Activated CD4-positive, alpha-beta T cell treated with anti-CD3 and anti-CD28 coated beads, Interleukin-2, amount 10 ng/mL, durations not matched to agents 24 days and 14 days (primary cell): Measurements from ENCODE around the gene RAP1A. TPM values are rescaled to one million over a fixed set of nuclear protein-coding genes. Genes with fewer than 3 reads are reported as not detected.

Source experiments
- DNase-seq: peaks from one replicate; pipeline ENCODE4 v3.0.0; 2022
- H3K27ac Mint-ChIP-seq: one replicate; pipeline ENCODE4 v1.8.0; 2022; ENCODE audit warnings: mild to moderate bottlenecking, mixed read lengths
- H3K27me3 Mint-ChIP-seq: one replicate; pipeline ENCODE4 v1.8.0; 2022; ENCODE audit warnings: mixed read lengths
- H3K36me3 Mint-ChIP-seq: one replicate; pipeline ENCODE4 v1.8.0; 2022; ENCODE audit warnings: low read depth, mild to moderate bottlenecking, mixed read lengths
- H3K4me1 Mint-ChIP-seq: one replicate; pipeline ENCODE4 v1.8.0; 2021; ENCODE audit warnings: mixed read lengths
- H3K4me3 Mint-ChIP-seq: one replicate; pipeline ENCODE4 v1.8.0; 2022; ENCODE audit warnings: mild to moderate bottlenecking, moderate library complexity, mixed read lengths
- H3K9me3 Mint-ChIP-seq: one replicate; pipeline ENCODE4 v1.8.0; 2021; ENCODE audit warnings: mixed read lengths
- intact Hi-C: fragments of 100-400 bp; cut with micrococcal nuclease; formaldehyde crosslinking; loops from one replicate; pipeline ENCODE4 v1.15.1; 2023
- total RNA-seq: library from RNA; stranded (reverse); gene quantifications from 2 replicates; pipeline ENCODE4 v1.2.3, GENCODE V29; 2022

RAP1A gene
- total RNA-seq, 1 donor from 2014 or later: 306 TPM

GRCh38 chr1:111747947-111748346 is 128.4 kb downstream of the RAP1A start:
- Mint-ChIP-seq H3K36me3 (no peaks in the 10 kb centered on the region), H3K9me3 (no peaks in the 10 kb centered on the region), H3K4me1 (peaks cover 20% of the 10 kb centered on the region), H3K27ac (peak overlapping the region; percentile 2), H3K27me3 (peaks cover 19% of the 10 kb centered on the region), H3K4me3 (no peak overlapping the region)
- DNase-seq: no peak
- intact Hi-C loops: loop anchor here (1.0 kb wide), 3 partner anchors 33 to 267 kb away; no protein-coding TSS in a partner anchor

- no peaks in the 10 kb centered on the region for H3K36me3 Mint-ChIP-seq
- H3K4me1 Mint-ChIP-seq: peaks cover 25% of the 10 kb centered on the region
- no peaks in the 10 kb centered on the region for H3K9me3 Mint-ChIP-seq
- intact Hi-C loops: no loop called here
- DNase-seq: no peak
- no peak overlapping the region for H3K27ac Mint-ChIP-seq
- peaks cover 11% of the 10 kb centered on the region for H3K27me3 Mint-ChIP-seq
- no peak overlapping the region for H3K4me3 Mint-ChIP-seq
Observed at GRCh38 chr1:111749628-111750027, 130.0 kb downstream of the RAP1A start.

GRCh38 chr1:111750856-111751255 is 131.3 kb downstream of the RAP1A start:
- H3K4me3 Mint-ChIP-seq: no peak overlapping the region
- DNase-seq: no peak
- intact Hi-C loops: no loop called here
- H3K4me1 Mint-ChIP-seq: peaks cover 32% of the 10 kb centered on the region
- H3K27ac Mint-ChIP-seq: no peak overlapping the region
- H3K36me3 Mint-ChIP-seq: no peaks in the 10 kb centered on the region
- peaks cover 8% of the 10 kb centered on the region for H3K27me3 Mint-ChIP-seq
- no peaks in the 10 kb centered on the region for H3K9me3 Mint-ChIP-seq

GRCh38 chr1:111751906-111752575 is 132.5 kb downstream of the RAP1A start:
- Mint-ChIP-seq H3K27ac (no peak overlapping the region), H3K9me3 (no peaks in the 10 kb centered on the region), H3K27me3 (peaks cover 8% of the 10 kb centered on the region), H3K4me3 (no peak overlapping the region), H3K4me1 (peaks cover 36% of the 10 kb centered on the region), H3K36me3 (peaks cover 4% of the 10 kb centered on the region)
- intact Hi-C loops: no loop called here
- no peak for DNase-seq

GRCh38 chr1:111754984-111755330 is 135.4 kb downstream of the RAP1A start:
- H3K27me3 Mint-ChIP-seq: peaks cover 8% of the 10 kb centered on the region
- peak; percentile 80 for DNase-seq
- intact Hi-C loops: loop anchor here (1.0 to 5.0 kb wide), 10 partner anchors 16 to 878 kb away; partner anchors contain the start of genes ATP5PB, CEPT1, DENND2D and DRAM2
- peaks cover 17% of the 10 kb centered on the region for H3K36me3 Mint-ChIP-seq
- no peaks in the 10 kb centered on the region for H3K9me3 Mint-ChIP-seq
- H3K4me3 Mint-ChIP-seq: peak overlapping the region; percentile 88
- H3K27ac Mint-ChIP-seq: peak overlapping the region; percentile 92
- peaks cover 38% of the 10 kb centered on the region for H3K4me1 Mint-ChIP-seq

- intact Hi-C loops: loop anchor here (1.0 to 5.0 kb wide), 10 partner anchors 16 to 878 kb away; partner anchors contain the start of genes ATP5PB, CEPT1, DENND2D and DRAM2
- Mint-ChIP-seq H3K4me1 (peaks cover 41% of the 10 kb centered on the region), H3K4me3 (peak within 1 kb of the TSS; percentile 88), H3K36me3 (peaks cover 21% of the 10 kb centered on the region), H3K9me3 (no peaks in the 10 kb centered on the region), H3K27me3 (peaks cover 8% of the 10 kb centered on the region), H3K27ac (peak within 1 kb of the TSS; percentile 92)
- peak; percentile 98 for DNase-seq
Observed at GRCh38 chr1:111755331-111756123, 135.9 kb downstream of the RAP1A start, which contains the start of gene DDX20. Gene DDX20, plus strand, starts transcription at chr1:111755901. Its CDS starts 24 bp downstream, at chr1:111755925.

- intact Hi-C loops: loop anchor here (5.0 kb wide), 5 partner anchors 134 to 879 kb away; partner anchors contain the start of genes CEPT1, DENND2D and DRAM2
- Mint-ChIP-seq H3K9me3 (no peaks in the 10 kb centered on the region), H3K27ac (peak overlapping the region; percentile 92), H3K36me3 (peaks cover 25% of the 10 kb centered on the region), H3K27me3 (peaks cover 4% of the 10 kb centered on the region), H3K4me3 (peak overlapping the region; percentile 88), H3K4me1 (peaks cover 41% of the 10 kb centered on the region)
- no peak for DNase-seq
Observed at GRCh38 chr1:111756124-111756513, 136.5 kb downstream of the RAP1A start.

GRCh38 chr1:111758373-111758772 is 138.8 kb downstream of the RAP1A start:
- H3K27me3 Mint-ChIP-seq: no peaks in the 10 kb centered on the region
- peaks cover 33% of the 10 kb centered on the region for H3K4me1 Mint-ChIP-seq
- H3K36me3 Mint-ChIP-seq: peaks cover 40% of the 10 kb centered on the region
- peak overlapping the region; percentile 34 for H3K27ac Mint-ChIP-seq
- no peaks in the 10 kb centered on the region for H3K9me3 Mint-ChIP-seq
- DNase-seq: no peak
- intact Hi-C loops: loop anchor here (5.0 kb wide), 5 partner anchors 136 to 881 kb away; partner anchors contain the start of genes CEPT1, DENND2D and DRAM2
- peak overlapping the region; percentile 49 for H3K4me3 Mint-ChIP-seq

GRCh38 chr1:111761717-111762116 is 142.1 kb downstream of the RAP1A start:
- no peak overlapping the region for H3K27ac Mint-ChIP-seq
- peaks cover 20% of the 10 kb centered on the region for H3K4me1 Mint-ChIP-seq
- intact Hi-C loops: no loop called here
- peaks cover 65% of the 10 kb centered on the region for H3K36me3 Mint-ChIP-seq
- no peak overlapping the region for H3K4me3 Mint-ChIP-seq
- no peak for DNase-seq
- H3K27me3 Mint-ChIP-seq: no peaks in the 10 kb centered on the region
- H3K9me3 Mint-ChIP-seq: no peaks in the 10 kb centered on the region

GRCh38 chr1:111762332-111762731 is 142.7 kb downstream of the RAP1A start:
- no peak overlapping the region for H3K27ac Mint-ChIP-seq
- H3K4me3 Mint-ChIP-seq: no peak overlapping the region
- no peaks in the 10 kb centered on the region for H3K9me3 Mint-ChIP-seq
- intact Hi-C loops: no loop called here
- H3K4me1 Mint-ChIP-seq: peaks cover 14% of the 10 kb centered on the region
- no peak for DNase-seq
- H3K36me3 Mint-ChIP-seq: peaks cover 68% of the 10 kb centered on the region
- H3K27me3 Mint-ChIP-seq: no peaks in the 10 kb centered on the region

Other genes starting within 250 kb of the RAP1A start
- 0.65 and 0.71 TPM in 2 replicates for gene OVGP1, start 192.1 kb upstream of the RAP1A start, total RNA-seq
- gene WDR77, start 170.5 kb upstream of the RAP1A start, total RNA-seq: 60.9 and 65.0 TPM in 2 replicates
- 308 and 325 TPM in 2 replicates for gene ATP5PB, start 170.3 kb upstream of the RAP1A start, total RNA-seq
- gene C1orf162, start 145.8 kb upstream of the RAP1A start, total RNA-seq: 2.1 and 2.7 TPM in 2 replicates
- not detected in 2 replicates for gene ADORA3, start 116.2 kb upstream of the RAP1A start, total RNA-seq
- gene TMIGD3, start 116.2 kb upstream of the RAP1A start, total RNA-seq: not detected in 2 replicates
- gene INKA2, start 119.6 kb downstream of the RAP1A start, total RNA-seq: 2.4 and 2.6 TPM in 2 replicates
- 18.7 and 24.2 TPM in 2 replicates for gene DDX20, start 136.1 kb downstream of the RAP1A start, total RNA-seq